ENCODE results near the gene TCF23.

The TCF23 gene

GRCh38 chr2:27164960-27165763 is 16.4 kb downstream of the TCF23 start:
- TF ChIP-seq TCF12 (IDR thresholded peaks at IDR 0.05; ENCODE audit: low read depth): no peak
- no peak for TF ChIP-seq YY1 (IDR thresholded peaks at IDR 0.05; ENCODE audit: low read depth)
- TF ChIP-seq EGR1 (IDR thresholded peaks at IDR 0.05): no peak
- no peak for TF ChIP-seq TEAD4 (IDR thresholded peaks at IDR 0.05)
- TF ChIP-seq EP300 (IDR thresholded peaks at IDR 0.05; ENCODE audit: borderline replicate concordance): no peak
- no peak for TF ChIP-seq CREB1 (IDR thresholded peaks at IDR 0.05; ENCODE audit: low read depth)
- no peak for TF ChIP-seq TAF1 (IDR thresholded peaks at IDR 0.05; ENCODE audit: low read depth)

- TF ChIP-seq EP300 (IDR thresholded peaks at IDR 0.05; ENCODE audit: borderline replicate concordance) (no peak), RAD21 (IDR thresholded peaks at IDR 0.05; ENCODE audit: low read depth) (no peak), CEBPB (IDR thresholded peaks at IDR 0.05) (no peak), USF1 (IDR thresholded peaks at IDR 0.05) (no peak), TAF1 (IDR thresholded peaks at IDR 0.05; ENCODE audit: low read depth) (no peak), TCF12 (IDR thresholded peaks at IDR 0.05; ENCODE audit: low read depth) (no peak), EGR1 (IDR thresholded peaks at IDR 0.05) (no peak), YY1 (IDR thresholded peaks at IDR 0.05; ENCODE audit: low read depth) (no peak), TEAD4 (IDR thresholded peaks at IDR 0.05) (no peak), NFIC (IDR thresholded peaks at IDR 0.05) (no peak), FOXM1 (IDR thresholded peaks at IDR 0.05; ENCODE audit: borderline replicate concordance, low read depth) (no peak), ZBTB7A (IDR thresholded peaks at IDR 0.05; ENCODE audit: low read depth) (no peak), CREB1 (IDR thresholded peaks at IDR 0.05; ENCODE audit: low read depth) (no peak)
- TF ChIP-seq, protein P1, sequence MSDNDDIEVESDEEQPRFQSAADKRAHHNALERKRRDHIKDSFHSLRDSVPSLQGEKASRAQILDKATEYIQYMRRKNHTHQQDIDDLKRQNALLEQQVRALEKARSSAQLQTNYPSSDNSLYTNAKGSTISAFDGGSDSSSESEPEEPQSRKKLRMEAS (IDR thresholded peaks at IDR 0.05): no peak
- TF ChIP-seq, protein P2, sequence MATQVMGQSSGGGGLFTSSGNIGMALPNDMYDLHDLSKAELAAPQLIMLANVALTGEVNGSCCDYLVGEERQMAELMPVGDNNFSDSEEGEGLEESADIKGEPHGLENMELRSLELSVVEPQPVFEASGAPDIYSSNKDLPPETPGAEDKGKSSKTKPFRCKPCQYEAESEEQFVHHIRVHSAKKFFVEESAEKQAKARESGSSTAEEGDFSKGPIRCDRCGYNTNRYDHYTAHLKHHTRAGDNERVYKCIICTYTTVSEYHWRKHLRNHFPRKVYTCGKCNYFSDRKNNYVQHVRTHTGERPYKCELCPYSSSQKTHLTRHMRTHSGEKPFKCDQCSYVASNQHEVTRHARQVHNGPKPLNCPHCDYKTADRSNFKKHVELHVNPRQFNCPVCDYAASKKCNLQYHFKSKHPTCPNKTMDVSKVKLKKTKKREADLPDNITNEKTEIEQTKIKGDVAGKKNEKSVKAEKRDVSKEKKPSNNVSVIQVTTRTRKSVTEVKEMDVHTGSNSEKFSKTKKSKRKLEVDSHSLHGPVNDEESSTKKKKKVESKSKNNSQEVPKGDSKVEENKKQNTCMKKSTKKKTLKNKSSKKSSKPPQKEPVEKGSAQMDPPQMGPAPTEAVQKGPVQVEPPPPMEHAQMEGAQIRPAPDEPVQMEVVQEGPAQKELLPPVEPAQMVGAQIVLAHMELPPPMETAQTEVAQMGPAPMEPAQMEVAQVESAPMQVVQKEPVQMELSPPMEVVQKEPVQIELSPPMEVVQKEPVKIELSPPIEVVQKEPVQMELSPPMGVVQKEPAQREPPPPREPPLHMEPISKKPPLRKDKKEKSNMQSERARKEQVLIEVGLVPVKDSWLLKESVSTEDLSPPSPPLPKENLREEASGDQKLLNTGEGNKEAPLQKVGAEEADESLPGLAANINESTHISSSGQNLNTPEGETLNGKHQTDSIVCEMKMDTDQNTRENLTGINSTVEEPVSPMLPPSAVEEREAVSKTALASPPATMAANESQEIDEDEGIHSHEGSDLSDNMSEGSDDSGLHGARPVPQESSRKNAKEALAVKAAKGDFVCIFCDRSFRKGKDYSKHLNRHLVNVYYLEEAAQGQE (IDR thresholded peaks at IDR 0.05; ENCODE audit: low read depth): no peak
Observed at GRCh38 chr2:27170581-27171337, 22.0 kb downstream of the TCF23 start.

GRCh38 chr2:27171351-27171848 is 22.6 kb downstream of the TCF23 start:
- no peak for TF ChIP-seq USF1 (IDR thresholded peaks at IDR 0.05)
- TF ChIP-seq ZBTB7A (IDR thresholded peaks at IDR 0.05; ENCODE audit: low read depth): no peak
- no peak for TF ChIP-seq TEAD4 (IDR thresholded peaks at IDR 0.05)
- no peak for TF ChIP-seq EGR1 (IDR thresholded peaks at IDR 0.05)

- no peak for TF ChIP-seq USF1 (IDR thresholded peaks at IDR 0.05)
- TF ChIP-seq CEBPB (IDR thresholded peaks at IDR 0.05): no peak
- no peak for TF ChIP-seq NFIC (IDR thresholded peaks at IDR 0.05)
- TF ChIP-seq FOXM1 (IDR thresholded peaks at IDR 0.05; ENCODE audit: borderline replicate concordance, low read depth): no peak
- TF ChIP-seq, protein P2 (IDR thresholded peaks at IDR 0.05; ENCODE audit: low read depth): no peak
- no peak for TF ChIP-seq YY1 (IDR thresholded peaks at IDR 0.05; ENCODE audit: low read depth)
- TF ChIP-seq TCF12 (IDR thresholded peaks at IDR 0.05; ENCODE audit: low read depth): no peak
- TF ChIP-seq EGR1 (IDR thresholded peaks at IDR 0.05): no peak
- no peak for TF ChIP-seq CREB1 (IDR thresholded peaks at IDR 0.05; ENCODE audit: low read depth)
- TF ChIP-seq, protein P1 (IDR thresholded peaks at IDR 0.05): no peak
- no peak for TF ChIP-seq TAF1 (IDR thresholded peaks at IDR 0.05; ENCODE audit: low read depth)
- TF ChIP-seq ZBTB7A (IDR thresholded peaks at IDR 0.05; ENCODE audit: low read depth): no peak
- TF ChIP-seq RAD21 (IDR thresholded peaks at IDR 0.05; ENCODE audit: low read depth): no peak
- TF ChIP-seq TEAD4 (IDR thresholded peaks at IDR 0.05): no peak
- no peak for TF ChIP-seq EP300 (IDR thresholded peaks at IDR 0.05; ENCODE audit: borderline replicate concordance)
Observed at GRCh38 chr2:27174638-27175037, 25.8 kb downstream of the TCF23 start.

GRCh38 chr2:27175330-27175729 is 26.5 kb downstream of the TCF23 start:
- no peak for TF ChIP-seq NFIC (IDR thresholded peaks at IDR 0.05)

Data from Ishikawa (cell line).